ENCODE results near the gene ZBTB47. TPM values are rescaled to one million over a fixed set of nuclear protein-coding genes. Genes with fewer than 3 reads are reported as not detected.

Gene ZBTB47
- total RNA-seq (100 to 1,000 TPM in 9 of 10 donors, 10 to 100 TPM in 1; 86.7 to 145 (median 112) TPM), polyA plus RNA-seq (10 to 100 TPM; 52.2 to 68.9 TPM)
- long read RNA-seq, donor 1, partial matches to known transcripts: 99 of 101 reads
- long read RNA-seq, donor 1, other reads (novel, unspliced or antisense): 2 of 101 reads
- long read RNA-seq, donor 2, partial matches to known transcripts: 128 of 141 reads
- long read RNA-seq, donor 2, other reads (novel, unspliced or antisense): 12 of 141 reads
- long read RNA-seq, donor 3, partial matches to known transcripts: 142 of 142 reads
- long read RNA-seq, donor 3, other reads (novel, unspliced or antisense): 0 of 142 reads

- Histone ChIP-seq H3K36me3 (peaks cover 0 to 37% (median 0%) of the 10 kb centered on the region in 9 donors), H3K4me1 (peaks cover 23 to 85% (median 51%) of the 10 kb centered on the region in 9 donors), H3K27me3 (no peaks in the 10 kb centered on the region), H3K4me3 (peak within 1 kb of the TSS; percentile 68 to 98 (median 84)), H3K9me3 (no peaks in the 10 kb centered on the region), H3K27ac (peak within 1 kb of the TSS; percentile 92 to 99 (median 96))
- ATAC-seq (peak; percentile 9 to 69 (median 60)), DNase-seq (peak; percentile 72 to 74)
- TF ChIP-seq CTCF (IDR thresholded peaks at IDR 0.05): peak in 1 of 9 donors; percentile 8
- intact Hi-C loops (cut with DNase I): loop anchor here in 7 of 10 donors (2.0 to 10.0 kb wide), 8 partner anchors 51 to 94 kb away; partner anchors contain the start of genes NKTR (in 4 of the 7) and SEC22C (in 2 of the 7)
- 2 to 3% methylated on average over 28 to 31 of the region's 31 CpGs for WGBS, 2 donors
These were observed at the start of gene ZBTB47 for GRCh38 chr3:42653560-42654330. Gene ZBTB47 (plus strand): TSS chr3:42653697. CDS start chr3:42658356, 4,659 bp downstream.

GRCh38 chr3:42605546-42606173, 47.8 kb upstream of the ZBTB47 start:
- Histone ChIP-seq H3K27me3 (no peaks in the 10 kb centered on the region), H3K4me1 (peaks cover 0 to 74% (median 54%) of the 10 kb centered on the region in 9 donors), H3K36me3 (peaks cover 0 to 54% (median 12%) of the 10 kb centered on the region in 9 donors), H3K9me3 (peaks cover 0 to 15% (median 8%) of the 10 kb centered on the region in 11 donors), H3K27ac (peak overlapping the region in 9 of 10 donors; percentile 12 to 67 (median 45)), H3K4me3 (no peak overlapping the region)
- peak in 1 of 2 donors; percentile 17 for DNase-seq
- no peak for TF ChIP-seq CTCF (IDR thresholded peaks at IDR 0.05)
- ATAC-seq: peak in 6 of 8 donors; percentile 51 to 76 (median 62)
- 48 to 57% methylated on average over 5 of the region's 5 CpGs for WGBS, 2 donors
- intact Hi-C loops (cut with DNase I): no loop called here

- no peaks in the 10 kb centered on the region for H3K27me3 ChIP-seq
- TF ChIP-seq CTCF (IDR thresholded peaks at IDR 0.05): no peak
- peak in 3 of 8 donors; percentile 5 to 21 (median 19) for ATAC-seq
These were observed 44.9 kb upstream of the ZBTB47 start for GRCh38 chr3:42608581-42608980.

GRCh38 chr3:42610976-42611375, 42.5 kb upstream of the ZBTB47 start:
- WGBS, 2 donors: 64 to 74% methylated on average over 1 of the region's 1 CpG
- Histone ChIP-seq H3K36me3 (peaks cover 0 to 54% (median 0%) of the 10 kb centered on the region in 9 donors), H3K4me1 (peaks cover 6 to 84% (median 68%) of the 10 kb centered on the region in 9 donors), H3K9me3 (no peaks in the 10 kb centered on the region), H3K27ac (peak overlapping the region; percentile 11 to 76 (median 70)), H3K27me3 (no peaks in the 10 kb centered on the region), H3K4me3 (no peak overlapping the region)
- intact Hi-C loops (cut with DNase I): no loop called here
- ATAC-seq (peak in 6 of 8 donors; percentile 44 to 68 (median 54)), DNase-seq (no peak)
- no peak for TF ChIP-seq CTCF (IDR thresholded peaks at IDR 0.05)

More at GRCh38 chr3:42608581-42608980, 44.9 kb upstream of the ZBTB47 start:
- WGBS, 2 donors: 30 to 31% methylated on average over 5 of the region's 5 CpGs
- intact Hi-C loops (cut with DNase I): no loop called here
- peak overlapping the region in 5 of 10 donors; percentile 10 to 39 (median 17) for H3K27ac ChIP-seq
- H3K9me3 ChIP-seq: peaks cover 0 to 12% (median 7%) of the 10 kb centered on the region in 11 donors
- H3K36me3 ChIP-seq: peaks cover 0 to 63% (median 8%) of the 10 kb centered on the region in 9 donors
- peaks cover 6 to 80% (median 66%) of the 10 kb centered on the region in 9 donors for H3K4me1 ChIP-seq
- DNase-seq: peak in 1 of 2 donors; percentile 31
- H3K4me3 ChIP-seq: no peak overlapping the region
